Measurements from ENCODE around the gene GIGYF2. TPM values are rescaled to one million over a fixed set of nuclear protein-coding genes. Genes with fewer than 3 reads are reported as not detected.

The GIGYF2 gene
- total RNA-seq, 4 donors from 2014 or later, result 62.6 to 88.3 (median 67.7) TPM

DNA sequence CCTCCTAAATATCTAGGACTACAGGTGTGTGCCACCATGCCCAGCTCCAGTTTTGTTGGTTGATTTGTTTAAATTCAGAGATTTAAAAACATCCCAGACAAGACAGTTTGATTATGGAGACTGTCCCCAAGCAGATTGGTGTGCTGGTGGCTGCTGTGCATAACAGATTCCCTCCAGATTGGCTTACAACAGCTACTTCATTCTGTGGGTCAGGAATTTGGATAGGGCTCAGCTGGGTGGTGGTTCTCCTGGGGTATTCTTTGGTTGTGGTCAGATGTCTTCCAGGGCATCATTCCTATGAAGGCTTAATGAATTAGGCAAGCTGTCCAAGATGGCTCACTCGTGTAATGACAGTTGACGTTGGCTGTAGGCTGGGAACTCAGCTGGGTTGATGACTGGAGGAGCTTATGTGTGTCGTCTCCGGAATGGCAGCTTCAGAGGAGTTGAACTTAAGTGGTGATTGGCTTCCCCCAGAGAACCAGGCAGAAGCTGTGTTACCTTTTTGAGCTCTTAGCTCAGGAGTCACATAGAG lies 162.3 kb downstream of the GIGYF2 start:
- TF ChIP-seq EP300 (IDR thresholded peaks at IDR 0.05), result no peak
- TF ChIP-seq POLR2AphosphoS5 (IDR thresholded peaks at IDR 0.05), result no peak
- TF ChIP-seq, protein P1, sequence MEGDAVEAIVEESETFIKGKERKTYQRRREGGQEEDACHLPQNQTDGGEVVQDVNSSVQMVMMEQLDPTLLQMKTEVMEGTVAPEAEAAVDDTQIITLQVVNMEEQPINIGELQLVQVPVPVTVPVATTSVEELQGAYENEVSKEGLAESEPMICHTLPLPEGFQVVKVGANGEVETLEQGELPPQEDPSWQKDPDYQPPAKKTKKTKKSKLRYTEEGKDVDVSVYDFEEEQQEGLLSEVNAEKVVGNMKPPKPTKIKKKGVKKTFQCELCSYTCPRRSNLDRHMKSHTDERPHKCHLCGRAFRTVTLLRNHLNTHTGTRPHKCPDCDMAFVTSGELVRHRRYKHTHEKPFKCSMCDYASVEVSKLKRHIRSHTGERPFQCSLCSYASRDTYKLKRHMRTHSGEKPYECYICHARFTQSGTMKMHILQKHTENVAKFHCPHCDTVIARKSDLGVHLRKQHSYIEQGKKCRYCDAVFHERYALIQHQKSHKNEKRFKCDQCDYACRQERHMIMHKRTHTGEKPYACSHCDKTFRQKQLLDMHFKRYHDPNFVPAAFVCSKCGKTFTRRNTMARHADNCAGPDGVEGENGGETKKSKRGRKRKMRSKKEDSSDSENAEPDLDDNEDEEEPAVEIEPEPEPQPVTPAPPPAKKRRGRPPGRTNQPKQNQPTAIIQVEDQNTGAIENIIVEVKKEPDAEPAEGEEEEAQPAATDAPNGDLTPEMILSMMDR (IDR thresholded peaks at IDR 0.05), result no peak
- peaks cover 0 to 75% of the 10 kb centered on the region in 2 donors for H3K36me3 ChIP-seq
- ATAC-seq, result no peak
- H3K4me3 ChIP-seq, result no peak overlapping the region
- H3K9me3 ChIP-seq, result no peaks in the 10 kb centered on the region
- WGBS, 2 donors (ENCODE audit: low coverage in 1 of 2), result 83 to 87% methylated on average over 2 to 3 of the region's 4 CpGs
- peaks cover 0 to 4% (median 0%) of the 10 kb centered on the region in 3 donors for H3K4me1 ChIP-seq
- no peak overlapping the region for H3K27ac ChIP-seq
- no peaks in the 10 kb centered on the region for H3K27me3 ChIP-seq

DNA sequence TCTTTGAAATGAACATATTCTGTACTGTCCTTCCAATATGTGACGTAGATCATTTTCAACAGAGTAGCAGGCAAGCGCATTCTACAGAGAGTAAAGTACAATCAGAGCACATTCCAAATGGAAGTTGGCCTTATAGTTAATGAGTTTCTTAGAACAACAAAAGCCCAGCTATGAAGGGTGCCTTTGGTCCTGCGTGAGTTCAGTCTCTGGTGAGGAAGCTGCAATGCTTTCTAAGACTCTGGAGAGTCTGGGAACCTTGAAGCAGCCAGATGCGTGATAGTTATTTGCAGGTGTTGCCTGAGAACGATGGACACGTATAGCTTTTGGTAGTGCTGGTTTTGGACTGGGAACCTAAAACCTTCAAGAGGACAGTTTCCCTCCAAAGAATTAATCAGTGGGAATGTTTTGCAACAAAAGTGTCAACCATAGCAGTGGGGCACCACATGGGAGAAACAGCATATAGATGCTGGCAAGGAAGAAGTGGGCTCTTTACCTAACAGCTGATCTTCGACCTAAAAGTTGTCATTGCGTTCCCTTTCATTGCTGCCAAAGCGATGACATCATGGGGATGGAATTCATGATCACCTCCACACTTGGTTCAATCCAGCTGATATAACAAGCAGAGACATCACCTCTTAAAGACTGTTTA lies 163.6 kb downstream of the GIGYF2 start:
- peaks cover 0 to 68% of the 10 kb centered on the region in 2 donors for H3K36me3 ChIP-seq
- H3K27me3 ChIP-seq, result no peaks in the 10 kb centered on the region
- no peaks in the 10 kb centered on the region for H3K9me3 ChIP-seq
- H3K4me1 ChIP-seq, result no peaks in the 10 kb centered on the region
- TF ChIP-seq EP300 (IDR thresholded peaks at IDR 0.05), result no peak
- H3K27ac ChIP-seq, result no peak overlapping the region
- no peak for ATAC-seq
- no peak overlapping the region for H3K4me3 ChIP-seq
- 90 to 93% methylated on average over 7 to 9 of the region's 9 CpGs for WGBS, 2 donors (ENCODE audit: low coverage in 1 of 2)

DNA sequence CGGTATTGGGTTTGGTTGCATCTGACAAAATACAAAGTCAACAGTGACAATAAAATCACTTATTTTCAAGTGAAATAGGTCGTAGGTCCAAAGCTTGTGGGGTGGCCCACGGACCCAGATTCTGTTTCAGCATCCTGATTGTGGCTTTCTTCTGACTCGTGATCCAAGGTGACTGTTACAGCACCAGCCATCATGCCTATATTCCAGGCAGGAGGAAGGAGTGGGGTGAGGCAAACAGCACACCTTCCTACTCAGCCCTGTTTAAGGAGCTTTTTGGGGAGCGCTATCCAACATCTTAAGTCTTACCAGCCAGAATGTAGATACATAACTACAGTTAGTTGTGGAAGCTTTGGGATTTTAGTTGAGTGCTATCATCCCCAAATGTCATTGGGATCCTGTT lies 164.2 kb downstream of the GIGYF2 start:
- Histone ChIP-seq H3K36me3 (peaks cover 0 to 61% of the 10 kb centered on the region in 2 donors), H3K27ac (no peak overlapping the region), H3K9me3 (no peaks in the 10 kb centered on the region), H3K27me3 (no peaks in the 10 kb centered on the region), H3K4me3 (no peak overlapping the region), H3K4me1 (no peaks in the 10 kb centered on the region)
- 95 to 100% methylated on average over 3 to 4 of the region's 5 CpGs for WGBS, 2 donors (ENCODE audit: low coverage in 1 of 2)
- TF ChIP-seq EP300 (IDR thresholded peaks at IDR 0.05), result no peak
- TF ChIP-seq, protein P1 (IDR thresholded peaks at IDR 0.05), result no peak
- TF ChIP-seq POLR2AphosphoS5 (IDR thresholded peaks at IDR 0.05), result no peak
- TF ChIP-seq POLR2A (IDR thresholded peaks at IDR 0.05), result no peak
- ATAC-seq, result no peak

DNA sequence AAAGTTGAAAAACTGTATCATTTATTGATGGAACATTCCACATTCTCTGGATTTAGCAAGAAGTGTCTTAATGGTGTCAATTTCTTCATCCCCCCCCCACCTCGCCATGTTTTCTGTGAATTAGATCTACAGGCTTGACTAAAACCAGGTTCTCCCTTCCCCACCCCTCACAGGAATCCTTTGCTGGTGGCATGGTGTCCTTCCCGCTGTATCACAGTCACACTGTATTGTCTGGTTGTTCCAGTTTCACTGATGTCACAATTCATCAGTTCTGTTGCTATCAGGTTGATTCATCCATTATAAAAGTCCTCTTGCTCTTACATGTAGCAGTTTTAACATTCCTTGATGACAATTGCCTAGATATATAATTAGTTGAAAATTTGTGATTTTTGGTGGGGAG lies 166.9 kb downstream of the GIGYF2 start:
- Histone ChIP-seq H3K27ac (no peak overlapping the region), H3K4me3 (no peak overlapping the region), H3K9me3 (no peaks in the 10 kb centered on the region), H3K27me3 (no peaks in the 10 kb centered on the region), H3K36me3 (peaks cover 0 to 35% of the 10 kb centered on the region in 2 donors), H3K4me1 (no peaks in the 10 kb centered on the region)
- TF ChIP-seq POLR2A (IDR thresholded peaks at IDR 0.05) (no peak), EP300 (IDR thresholded peaks at IDR 0.05) (no peak), POLR2AphosphoS5 (IDR thresholded peaks at IDR 0.05) (no peak)
- TF ChIP-seq, protein P1 (IDR thresholded peaks at IDR 0.05), result no peak
- no peak for ATAC-seq
- WGBS, 2 donors (ENCODE audit: low coverage in 1 of 2), result 94 to 96% methylated on average over 2 of the region's 2 CpGs

DNA sequence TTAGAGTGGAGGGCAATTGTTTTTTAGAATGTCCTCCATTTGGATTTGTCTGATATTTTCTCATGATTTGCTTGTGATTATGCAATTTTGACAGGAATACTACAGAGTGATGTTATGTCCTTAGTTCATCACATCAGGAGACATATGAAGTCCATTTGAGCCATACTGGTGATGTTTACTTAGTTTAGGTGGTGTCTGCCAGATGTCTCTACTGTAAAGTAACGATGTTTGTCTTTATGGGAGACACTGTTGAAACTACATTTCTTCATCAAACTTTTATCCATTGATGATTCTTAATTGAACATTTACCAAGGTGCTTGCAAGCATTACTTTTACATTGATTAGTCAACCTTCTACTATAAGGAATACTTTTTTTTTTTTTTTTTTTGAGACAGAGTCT lies 168.0 kb downstream of the GIGYF2 start:
- Histone ChIP-seq H3K4me3 (no peak overlapping the region), H3K36me3 (peaks cover 0 to 23% of the 10 kb centered on the region in 2 donors), H3K27ac (no peak overlapping the region), H3K27me3 (no peaks in the 10 kb centered on the region), H3K9me3 (no peaks in the 10 kb centered on the region), H3K4me1 (no peaks in the 10 kb centered on the region)
- 77 to 100% methylated on average over 1 of the region's 1 CpG for WGBS, 2 donors (ENCODE audit: low coverage in 1 of 2)
- no peak for ATAC-seq
- no peak for TF ChIP-seq POLR2AphosphoS5 (IDR thresholded peaks at IDR 0.05)
- no peak for TF ChIP-seq EP300 (IDR thresholded peaks at IDR 0.05)
- TF ChIP-seq POLR2A (IDR thresholded peaks at IDR 0.05), result no peak
- TF ChIP-seq, protein P1 (IDR thresholded peaks at IDR 0.05), result no peak

Measured in gastroesophageal sphincter (tissue), 4 donors.